HepG2 (cell line): ENCODE measurements around the gene CCT7. TPM values are rescaled to one million over a fixed set of nuclear protein-coding genes. Genes with fewer than 3 reads are reported as not detected.

ENCODE experiments used
- AGO1 ChIP-seq: fragments of 200-400 bp; formaldehyde crosslinking; IDR thresholded peaks from 2 replicates; pipeline ENCODE4 v1.6.1; 2017; ENCODE audit warnings: mild to moderate bottlenecking, low read depth, low read length, moderate library complexity; ENCODE audit not compliant: poor library complexity, severe bottlenecking
- CSRNP1 ChIP-seq: sonication (generic); formaldehyde crosslinking; IDR thresholded peaks from 2 replicates; pipeline ENCODE4 v1.8.1; 2023; ENCODE audit warnings: mild to moderate bottlenecking, missing genetic modification reagents
- DR1 ChIP-seq: sonication (generic); formaldehyde crosslinking; IDR thresholded peaks from 2 replicates; pipeline ENCODE4 v1.8.0; 2021; ENCODE audit warnings: mild to moderate bottlenecking, missing genetic modification reagents, inconsistent platforms
- FOXA3 ChIP-seq: IDR thresholded peaks from 2 replicates; pipeline ENCODE4 v1.6.1; 2016; ENCODE audit warnings: missing genetic modification reagents, missing compliant biosample characterization
- IRF2 ChIP-seq: IDR thresholded peaks from 2 replicates; pipeline ENCODE4 v1.6.1; 2018; ENCODE audit warnings: missing genetic modification reagents, missing compliant biosample characterization
- MIER3 ChIP-seq: IDR thresholded peaks from 2 replicates; pipeline ENCODE4 v1.6.1; 2016; ENCODE audit warnings: missing compliant biosample characterization, borderline replicate concordance
- PRPF4 ChIP-seq: fragments of 200-400 bp; formaldehyde crosslinking; IDR thresholded peaks from 2 replicates; pipeline ENCODE4 v1.6.1; 2016; ENCODE audit warnings: low read length, low read depth; ENCODE audit not compliant: poor library complexity, severe bottlenecking
- RELA ChIP-seq: sonication (generic); formaldehyde crosslinking; IDR thresholded peaks from 2 replicates; pipeline ENCODE4 v1.4.0; 2020; ENCODE audit warnings: missing genetic modification reagents
- SMAD1 ChIP-seq: sonication (generic); formaldehyde crosslinking; IDR thresholded peaks from 2 replicates; pipeline ENCODE4 v1.4.0; 2020; ENCODE audit warnings: missing genetic modification reagents, low read depth, mild to moderate bottlenecking, borderline replicate concordance
- THRA ChIP-seq: sonication (generic); formaldehyde crosslinking; IDR thresholded peaks from 2 replicates; pipeline ENCODE4 v1.4.0; 2020; ENCODE audit warnings: missing genetic modification reagents, borderline replicate concordance
- TRIM22 ChIP-seq: fragments of 450-650 bp; IDR thresholded peaks from 2 replicates; pipeline ENCODE4 v1.6.1; 2017
- ZKSCAN5 ChIP-seq: sonication (generic); formaldehyde crosslinking; IDR thresholded peaks from 2 replicates; pipeline ENCODE4 v1.5.1; 2020; ENCODE audit warnings: mild to moderate bottlenecking, missing genetic modification reagents
- ZNF383 ChIP-seq: sonication (generic); formaldehyde crosslinking; IDR thresholded peaks from 2 replicates; pipeline ENCODE4 v1.4.0; 2020; ENCODE audit warnings: missing genetic modification reagents, mild to moderate bottlenecking, borderline replicate concordance
- ZNF772 ChIP-seq: sonication (generic); formaldehyde crosslinking; IDR thresholded peaks from 2 replicates; pipeline ENCODE4 v1.5.0; 2020; ENCODE audit warnings: mild to moderate bottlenecking, missing genetic modification reagents
- ZNF850 ChIP-seq: sonication (generic); formaldehyde crosslinking; conservative IDR thresholded peaks from 2 replicates; pipeline ENCODE4 v1.9.0; 2021; ENCODE audit warnings: mild to moderate bottlenecking, missing genetic modification reagents
- polyA plus RNA-seq, 8 experiments: library from polyadenylated mRNA; depleted of rRNA in 3 of 8; stranded (reverse) in 7 of 8; unstranded in 1 of 8; fragments of >200 nt; fragmentation: Illumina TruSeq in 4 of 8; extraction: Trizol in 4 of 8; gene quantifications; 2 replicates each; pipeline versions ENCODE4 v1.2.1 to v1.2.3, GENCODE V29; 2011 to 2016; ENCODE audit warnings: low read depth in 4 of 8, missing spikeins in 1 of 8, mixed read lengths in 1 of 8; ENCODE audit not compliant: insufficient read depth in 1 of 8
- total RNA-seq, 5 experiments: library from RNA; depleted of rRNA; stranded (reverse); fragments of >200 nt; fragmentation: Illumina TruSeq; extraction: Trizol; gene quantifications; 2 replicates each; pipeline ENCODE4 v1.2.3, GENCODE V29; 2016; ENCODE audit warnings: low read depth in 1 of 5
- TF ChIP-seq, protein P1 (sequence below): sonication (generic); formaldehyde crosslinking; IDR thresholded peaks from 2 replicates; pipeline ENCODE4 v1.5.1; 2020; ENCODE audit warnings: mild to moderate bottlenecking, missing genetic modification reagents, borderline replicate concordance
- TF ChIP-seq, protein P2 (sequence below): sonication (generic); formaldehyde crosslinking; IDR thresholded peaks from 2 replicates; pipeline ENCODE4 v1.5.0; 2020; ENCODE audit warnings: mild to moderate bottlenecking, missing genetic modification reagents, moderate library complexity

The CCT7 gene
- total and polyA plus RNA-seq, 2 of the 13 experiments (the other 11 are each of a cell fraction or from before 2014, with no cell fraction given): 347 to 517 TPM

DNA sequence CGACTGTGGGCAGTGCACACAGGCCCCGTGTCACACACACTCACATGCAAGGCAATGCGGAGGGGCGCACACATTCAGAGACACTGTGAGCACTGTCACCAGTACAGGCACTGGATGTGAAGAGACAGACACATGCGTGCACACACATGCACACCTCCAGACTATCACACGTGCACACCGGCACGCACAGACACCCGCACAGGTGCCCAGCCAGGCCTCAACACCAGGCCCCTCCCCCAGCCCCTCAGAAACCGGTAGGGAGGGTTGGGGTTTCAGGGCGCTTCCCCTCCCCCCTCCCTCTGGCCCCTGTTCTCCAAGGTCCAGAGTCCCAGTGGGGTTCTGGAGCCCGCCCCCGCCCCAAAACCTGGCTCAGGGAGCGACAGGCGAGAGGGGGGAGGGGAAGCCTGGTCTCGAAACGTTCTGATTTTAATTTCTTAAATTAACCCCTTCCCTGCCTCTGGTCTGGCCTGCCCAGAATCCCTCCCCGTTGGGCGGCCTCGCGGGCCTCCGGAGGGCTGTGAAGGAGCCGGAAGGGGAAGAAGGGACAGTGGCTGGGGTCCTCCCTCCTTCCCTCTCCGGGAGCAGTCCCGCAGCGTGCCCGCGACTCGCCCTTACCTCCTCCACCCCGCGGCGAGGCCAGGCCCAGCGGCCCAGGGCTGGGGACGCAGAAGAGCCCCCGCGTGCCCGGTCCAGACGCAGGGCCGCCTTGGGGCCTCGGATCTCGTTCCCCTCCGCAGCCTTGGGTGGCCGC is 49.6 kb downstream of the CCT7 start (continued):
- TF ChIP-seq, protein P1, sequence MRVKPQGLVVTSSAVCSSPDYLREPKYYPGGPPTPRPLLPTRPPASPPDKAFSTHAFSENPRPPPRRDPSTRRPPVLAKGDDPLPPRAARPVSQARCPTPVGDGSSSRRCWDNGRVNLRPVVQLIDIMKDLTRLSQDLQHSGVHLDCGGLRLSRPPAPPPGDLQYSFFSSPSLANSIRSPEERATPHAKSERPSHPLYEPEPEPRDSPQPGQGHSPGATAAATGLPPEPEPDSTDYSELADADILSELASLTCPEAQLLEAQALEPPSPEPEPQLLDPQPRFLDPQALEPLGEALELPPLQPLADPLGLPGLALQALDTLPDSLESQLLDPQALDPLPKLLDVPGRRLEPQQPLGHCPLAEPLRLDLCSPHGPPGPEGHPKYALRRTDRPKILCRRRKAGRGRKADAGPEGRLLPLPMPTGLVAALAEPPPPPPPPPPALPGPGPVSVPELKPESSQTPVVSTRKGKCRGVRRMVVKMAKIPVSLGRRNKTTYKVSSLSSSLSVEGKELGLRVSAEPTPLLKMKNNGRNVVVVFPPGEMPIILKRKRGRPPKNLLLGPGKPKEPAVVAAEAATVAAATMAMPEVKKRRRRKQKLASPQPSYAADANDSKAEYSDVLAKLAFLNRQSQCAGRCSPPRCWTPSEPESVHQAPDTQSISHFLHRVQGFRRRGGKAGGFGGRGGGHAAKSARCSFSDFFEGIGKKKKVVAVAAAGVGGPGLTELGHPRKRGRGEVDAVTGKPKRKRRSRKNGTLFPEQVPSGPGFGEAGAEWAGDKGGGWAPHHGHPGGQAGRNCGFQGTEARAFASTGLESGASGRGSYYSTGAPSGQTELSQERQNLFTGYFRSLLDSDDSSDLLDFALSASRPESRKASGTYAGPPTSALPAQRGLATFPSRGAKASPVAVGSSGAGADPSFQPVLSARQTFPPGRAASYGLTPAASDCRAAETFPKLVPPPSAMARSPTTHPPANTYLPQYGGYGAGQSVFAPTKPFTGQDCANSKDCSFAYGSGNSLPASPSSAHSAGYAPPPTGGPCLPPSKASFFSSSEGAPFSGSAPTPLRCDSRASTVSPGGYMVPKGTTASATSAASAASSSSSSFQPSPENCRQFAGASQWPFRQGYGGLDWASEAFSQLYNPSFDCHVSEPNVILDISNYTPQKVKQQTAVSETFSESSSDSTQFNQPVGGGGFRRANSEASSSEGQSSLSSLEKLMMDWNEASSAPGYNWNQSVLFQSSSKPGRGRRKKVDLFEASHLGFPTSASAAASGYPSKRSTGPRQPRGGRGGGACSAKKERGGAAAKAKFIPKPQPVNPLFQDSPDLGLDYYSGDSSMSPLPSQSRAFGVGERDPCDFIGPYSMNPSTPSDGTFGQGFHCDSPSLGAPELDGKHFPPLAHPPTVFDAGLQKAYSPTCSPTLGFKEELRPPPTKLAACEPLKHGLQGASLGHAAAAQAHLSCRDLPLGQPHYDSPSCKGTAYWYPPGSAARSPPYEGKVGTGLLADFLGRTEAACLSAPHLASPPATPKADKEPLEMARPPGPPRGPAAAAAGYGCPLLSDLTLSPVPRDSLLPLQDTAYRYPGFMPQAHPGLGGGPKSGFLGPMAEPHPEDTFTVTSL (CRISPR knock-in tag): no peak
- no peak for TF ChIP-seq FOXA3 (CRISPR knock-in tag)
- TF ChIP-seq THRA (CRISPR knock-in tag): peak; percentile 44; the same call in 1 of the 2 replicates
- no peak for TF ChIP-seq RELA (CRISPR knock-in tag)
- no peak for TF ChIP-seq AGO1
- TF ChIP-seq ZNF850 (CRISPR knock-in tag): no peak
- no peak for TF ChIP-seq ZKSCAN5
- no peak for TF ChIP-seq TRIM22
- TF ChIP-seq IRF2 (CRISPR knock-in tag): no peak
- TF ChIP-seq, protein P2, sequence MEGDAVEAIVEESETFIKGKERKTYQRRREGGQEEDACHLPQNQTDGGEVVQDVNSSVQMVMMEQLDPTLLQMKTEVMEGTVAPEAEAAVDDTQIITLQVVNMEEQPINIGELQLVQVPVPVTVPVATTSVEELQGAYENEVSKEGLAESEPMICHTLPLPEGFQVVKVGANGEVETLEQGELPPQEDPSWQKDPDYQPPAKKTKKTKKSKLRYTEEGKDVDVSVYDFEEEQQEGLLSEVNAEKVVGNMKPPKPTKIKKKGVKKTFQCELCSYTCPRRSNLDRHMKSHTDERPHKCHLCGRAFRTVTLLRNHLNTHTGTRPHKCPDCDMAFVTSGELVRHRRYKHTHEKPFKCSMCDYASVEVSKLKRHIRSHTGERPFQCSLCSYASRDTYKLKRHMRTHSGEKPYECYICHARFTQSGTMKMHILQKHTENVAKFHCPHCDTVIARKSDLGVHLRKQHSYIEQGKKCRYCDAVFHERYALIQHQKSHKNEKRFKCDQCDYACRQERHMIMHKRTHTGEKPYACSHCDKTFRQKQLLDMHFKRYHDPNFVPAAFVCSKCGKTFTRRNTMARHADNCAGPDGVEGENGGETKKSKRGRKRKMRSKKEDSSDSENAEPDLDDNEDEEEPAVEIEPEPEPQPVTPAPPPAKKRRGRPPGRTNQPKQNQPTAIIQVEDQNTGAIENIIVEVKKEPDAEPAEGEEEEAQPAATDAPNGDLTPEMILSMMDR (CRISPR knock-in tag): no peak; the same call in 1 of the 2 replicates
- TF ChIP-seq CSRNP1: no peak
- TF ChIP-seq ZNF772 (CRISPR knock-in tag): no peak
- TF ChIP-seq PRPF4: no peak
- TF ChIP-seq DR1 (CRISPR knock-in tag): no peak
- no peak; the same call in 1 of the 2 replicates for TF ChIP-seq MIER3
- TF ChIP-seq ZNF383 (CRISPR knock-in tag): no peak
- TF ChIP-seq SMAD1 (CRISPR knock-in tag): peak; percentile 59; the same call in 1 of the 2 replicates
